NCI-H2196 treated with DMSO at 0.1 percent for 48 hours (cell line): ENCODE results near the gene SNAP29.
"Not testable (repeated sequence)": the region's sequence is repeated elsewhere in the genome, so short reads cannot be mapped to it uniquely, and the experiment has no call there.

Experiments
- DNase-seq: peaks from one replicate; lab custom pipeline; 2025; ENCODE audit not compliant: unreplicated experiment; lab: John Stamatoyannopoulos, UW

Gene SNAP29

DNA sequence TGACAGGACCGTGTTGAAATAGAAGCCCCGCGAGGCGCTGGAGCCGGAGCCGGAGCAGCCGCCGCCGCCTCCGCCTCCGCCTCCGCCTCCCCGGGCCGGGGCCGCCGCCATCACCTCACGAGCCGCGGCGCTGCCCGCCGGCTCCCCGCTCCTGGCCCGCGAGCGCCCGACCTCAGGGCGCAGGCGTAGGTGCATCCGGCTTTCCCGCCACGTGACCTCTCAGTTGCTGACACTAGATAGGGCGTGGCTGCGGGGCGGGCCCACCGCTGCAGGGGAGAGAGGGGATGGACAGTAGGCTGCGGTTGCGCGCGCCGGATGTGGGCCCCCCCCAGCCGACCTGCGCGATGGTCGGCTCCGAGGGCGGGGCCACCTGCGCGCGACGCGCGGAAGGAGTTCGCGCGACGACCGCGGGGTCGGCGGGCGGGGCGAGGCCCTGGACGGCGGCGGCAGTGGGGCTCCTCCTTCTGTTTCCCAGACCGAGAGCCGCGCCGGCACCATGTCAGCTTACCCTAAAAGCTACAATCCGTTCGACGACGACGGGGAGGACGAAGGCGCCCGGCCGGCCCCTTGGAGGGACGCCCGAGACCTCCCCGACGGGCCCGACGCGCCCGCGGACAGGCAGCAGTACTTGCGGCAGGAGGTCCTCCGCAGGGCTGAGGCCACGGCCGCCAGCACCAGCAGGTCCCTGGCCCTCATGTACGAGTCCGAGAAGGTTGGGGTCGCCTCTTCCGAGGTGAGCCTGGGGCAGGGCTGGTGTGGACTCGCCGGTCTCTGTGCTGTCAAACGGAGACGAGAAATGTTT lies at the start of gene SNAP29, which contains the start of gene PI4KA:
Gene SNAP29 (plus strand): TSS at position 393 of the 802 bp plus-strand sequence. CDS start 104 bp downstream, at position 497.
Gene PI4KA (minus strand): TSS at position 197 of the 802 bp plus-strand sequence. CDS start 86 bp downstream, at position 111.
- DNase-seq = peak; percentile 80

DNA sequence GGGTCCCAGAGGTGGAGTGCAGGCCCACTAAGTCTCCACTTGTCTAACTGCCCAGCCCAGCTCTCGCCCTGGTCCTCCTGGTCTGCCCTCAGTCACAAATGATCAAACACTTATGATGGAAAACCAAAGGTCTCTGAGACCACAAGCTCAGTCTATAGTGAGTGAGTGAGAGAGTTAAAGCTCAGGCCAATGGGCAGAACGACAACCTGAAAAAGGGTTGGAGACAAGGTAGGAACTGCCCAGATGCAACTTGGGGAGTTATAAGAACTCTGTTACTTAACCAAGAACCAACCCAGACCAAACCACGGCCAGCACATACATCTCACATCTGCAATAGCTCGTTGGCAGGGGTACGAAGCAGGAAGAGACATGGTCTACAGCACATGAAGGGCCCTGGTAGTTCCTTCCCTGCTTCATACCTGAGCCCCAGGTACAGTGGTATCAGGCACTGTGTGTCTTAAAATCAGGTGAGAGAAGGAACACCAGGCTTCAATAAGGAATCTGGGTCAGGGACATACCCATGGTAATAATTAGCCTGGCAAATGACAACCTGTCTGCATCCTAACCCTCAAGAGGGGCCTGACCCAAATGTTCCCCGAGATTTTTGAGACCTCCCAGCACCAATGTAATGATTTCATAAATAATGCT lies 49.1 kb upstream of the SNAP29 start:
- no peak for DNase-seq

DNA sequence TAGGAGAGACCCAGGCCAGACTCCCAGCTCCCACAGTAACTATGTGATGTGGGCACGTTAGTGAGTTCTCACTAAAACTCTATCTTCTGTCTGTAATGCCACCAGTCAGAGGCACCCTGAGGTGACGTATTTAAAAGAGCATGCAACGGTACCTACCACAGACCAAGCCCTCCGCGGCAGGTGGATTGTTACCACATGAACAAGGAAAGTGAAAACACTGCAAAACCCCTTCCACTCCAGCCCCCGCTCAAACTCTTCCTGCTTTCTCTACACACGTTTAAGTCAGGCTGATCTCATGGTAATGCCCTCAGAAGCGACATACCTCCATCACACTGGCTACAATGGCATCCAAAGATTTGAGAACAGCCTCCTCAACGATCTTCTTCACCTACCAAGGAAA lies 48.2 kb upstream of the SNAP29 start:
- DNase-seq = no peak

DNA sequence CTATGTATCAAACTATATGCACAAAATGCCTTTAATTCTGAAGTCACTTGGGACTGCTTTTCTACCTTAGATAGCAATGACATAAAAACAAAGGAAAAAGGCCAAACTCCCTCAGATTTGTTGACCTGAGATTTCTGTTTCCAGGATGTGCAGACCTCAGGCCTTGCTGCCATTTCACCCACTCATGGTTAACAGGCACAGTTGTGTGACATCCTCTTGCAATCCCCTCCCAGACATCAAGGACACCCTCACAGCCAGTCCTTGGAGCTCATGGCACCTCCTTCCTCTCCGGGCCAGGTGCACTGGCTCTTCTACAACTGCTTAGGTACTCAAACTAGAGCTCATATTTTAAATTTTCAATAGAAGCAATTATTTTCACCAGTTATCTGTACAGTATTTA lies 47.6 kb upstream of the SNAP29 start:
- DNase-seq = no peak

DNA sequence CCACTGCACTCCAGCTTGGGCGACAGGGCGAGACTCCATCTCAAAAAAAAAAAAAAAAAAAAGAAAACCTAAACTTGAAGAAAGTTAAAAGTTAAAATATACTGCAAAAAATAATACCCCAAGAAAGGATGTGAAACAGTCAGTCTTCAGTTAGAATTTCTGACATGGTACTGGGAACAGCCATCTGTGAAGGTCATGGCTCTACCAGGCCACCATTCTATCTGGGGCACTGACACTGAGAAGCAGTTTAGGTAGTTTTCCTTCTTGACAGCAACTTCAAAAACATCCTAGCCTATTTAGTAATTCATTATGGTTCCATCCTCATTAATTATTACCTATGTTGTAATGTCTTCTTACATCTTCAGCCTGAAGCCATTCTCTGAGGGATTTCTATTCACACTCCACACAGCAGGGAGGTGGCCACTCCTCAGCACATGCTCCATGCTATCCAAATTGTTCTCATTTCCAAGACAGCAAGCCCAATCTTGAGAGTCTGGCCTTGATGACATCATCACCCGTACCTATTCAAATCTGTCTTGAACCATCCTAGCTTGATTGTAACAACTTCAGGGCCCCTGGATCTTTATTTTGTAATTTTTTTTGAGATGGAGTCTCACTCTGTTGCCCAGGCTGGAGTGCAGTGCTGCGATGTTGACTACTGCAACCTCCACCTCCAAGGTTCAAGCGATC lies 46.7 kb upstream of the SNAP29 start:
- no peak for DNase-seq

DNA sequence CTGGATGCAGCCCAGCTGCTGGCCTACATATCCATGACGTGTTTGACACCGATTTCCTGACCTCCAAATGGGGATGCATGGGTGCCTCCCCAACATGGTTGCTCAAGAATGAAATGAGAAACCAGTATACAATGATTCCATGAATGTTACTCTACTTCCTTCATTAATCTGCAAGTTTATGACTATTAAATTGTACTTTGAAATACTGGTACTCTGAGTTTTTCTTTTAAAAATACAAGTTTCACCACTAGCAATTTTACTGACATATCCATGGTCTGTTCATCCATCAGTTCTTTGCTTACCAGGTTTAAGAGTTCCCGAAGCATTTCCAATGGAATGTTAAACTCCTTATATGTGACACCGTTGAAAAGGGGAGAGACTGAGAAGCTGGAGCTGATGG lies 45.8 kb upstream of the SNAP29 start:
- DNase-seq = no peak

DNA sequence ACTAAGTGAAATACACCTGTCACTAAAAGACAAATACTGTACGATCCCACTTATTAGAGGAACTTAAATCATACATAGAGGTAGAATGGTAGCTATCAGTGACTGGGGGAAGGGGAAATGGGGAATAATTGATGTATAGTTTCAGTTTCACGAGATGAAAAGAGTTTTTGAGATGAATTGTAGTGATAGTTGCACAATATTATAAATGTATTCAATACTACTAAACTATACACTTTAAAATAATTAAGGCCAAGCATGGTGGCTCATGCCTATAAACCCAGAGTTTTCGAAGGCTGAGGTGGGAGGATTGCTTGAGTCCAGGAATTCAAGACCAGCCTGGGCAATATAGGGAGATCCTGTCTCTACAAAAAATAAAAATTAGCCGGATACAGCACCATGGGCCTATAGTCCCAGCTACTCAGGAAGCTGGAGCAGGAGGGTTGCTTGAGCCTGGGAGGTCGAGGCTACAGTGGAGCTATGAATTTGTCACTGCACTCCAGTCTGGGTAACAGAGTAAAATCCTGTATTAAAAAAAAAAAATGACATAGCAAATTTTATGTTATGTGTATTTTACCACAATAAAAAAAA lies 44.5 kb upstream of the SNAP29 start:
- DNase-seq = no peak

DNA sequence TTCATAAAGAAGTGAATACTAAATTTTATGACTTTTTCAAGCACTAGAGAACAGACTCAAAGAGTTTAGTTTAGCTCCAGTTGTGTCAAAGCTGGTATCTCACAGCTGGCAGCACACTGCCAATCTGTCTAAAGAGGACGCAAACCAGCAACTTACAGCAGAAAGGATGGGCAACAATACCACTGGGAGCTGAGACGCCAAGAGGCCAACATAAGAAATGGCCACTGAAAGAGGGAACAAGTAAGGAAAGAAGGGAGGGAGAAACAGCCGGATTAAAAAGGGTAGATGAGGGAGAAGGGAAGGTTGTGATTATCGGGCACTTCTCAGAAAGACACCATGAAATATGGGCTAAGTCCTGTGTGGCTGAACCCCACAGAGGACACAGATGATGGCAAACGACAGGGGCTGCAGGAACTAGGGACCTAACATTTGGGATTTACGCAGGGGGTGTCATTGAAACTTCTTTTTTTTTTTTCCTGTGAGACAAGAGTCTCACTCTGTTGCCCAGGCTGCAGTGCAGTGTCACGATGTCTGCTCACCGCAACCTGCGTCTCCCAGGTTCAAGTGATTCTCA lies 43.2 kb upstream of the SNAP29 start:
- no peak for DNase-seq

DNA sequence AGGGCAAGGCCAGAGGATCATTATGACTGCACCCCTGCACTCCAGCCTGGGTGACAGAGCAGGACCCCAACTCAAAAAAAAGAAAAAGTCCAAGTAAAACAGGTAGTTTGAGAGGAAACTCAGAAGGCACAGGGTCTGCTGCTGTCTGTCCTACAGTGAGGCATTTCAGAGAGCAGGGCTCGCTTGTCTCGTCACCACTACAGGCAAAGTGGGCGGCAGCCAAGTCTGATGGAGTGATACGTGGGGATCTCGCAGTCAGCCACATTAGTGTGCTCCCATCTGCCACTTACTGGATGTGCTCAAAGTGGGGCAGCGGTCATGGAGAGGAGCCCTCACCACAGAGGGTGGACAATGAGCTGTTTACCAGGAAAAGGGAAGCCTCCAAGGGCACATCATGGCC lies 42.2 kb upstream of the SNAP29 start:
- no peak for DNase-seq

DNA sequence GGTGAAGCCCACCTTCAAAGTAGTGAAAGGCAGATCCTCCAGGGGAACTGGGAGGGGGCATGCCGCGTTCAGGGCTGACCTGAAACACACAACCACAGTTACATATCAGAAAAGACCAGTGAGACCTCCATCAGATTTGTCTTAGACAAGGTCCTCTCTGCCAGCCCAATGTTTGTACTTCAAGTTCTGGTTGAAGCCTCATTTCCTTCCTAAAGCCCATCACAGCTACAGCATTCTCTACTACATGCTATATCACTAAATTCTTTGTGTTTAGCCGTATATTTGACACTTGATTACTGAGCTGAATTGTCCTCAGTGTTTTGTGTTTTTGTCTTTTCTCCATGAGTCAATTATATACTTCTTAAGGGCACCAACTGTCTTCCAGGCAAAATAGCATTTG lies 40.3 kb upstream of the SNAP29 start:
- no peak for DNase-seq

DNA sequence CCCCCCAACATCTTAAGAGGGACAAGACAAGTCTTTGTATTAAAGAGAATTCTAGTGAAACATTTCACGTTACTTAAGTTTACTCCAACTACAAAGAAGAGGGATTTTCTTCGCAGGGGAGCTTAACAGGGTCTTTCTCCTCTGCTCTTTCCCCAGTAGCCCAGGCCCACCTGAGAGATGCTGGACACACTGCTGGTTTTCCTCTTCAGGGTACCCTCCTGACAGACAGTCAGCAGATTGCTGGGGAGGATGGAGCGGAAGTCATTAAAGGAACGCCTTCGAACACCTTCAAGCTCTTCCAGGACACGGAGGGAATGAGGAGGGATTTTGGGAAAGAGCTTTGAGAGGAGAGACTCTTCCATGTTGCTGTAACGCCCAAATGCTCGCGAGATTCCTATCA lies 39.3 kb upstream of the SNAP29 start:
- DNase-seq = no peak

DNA sequence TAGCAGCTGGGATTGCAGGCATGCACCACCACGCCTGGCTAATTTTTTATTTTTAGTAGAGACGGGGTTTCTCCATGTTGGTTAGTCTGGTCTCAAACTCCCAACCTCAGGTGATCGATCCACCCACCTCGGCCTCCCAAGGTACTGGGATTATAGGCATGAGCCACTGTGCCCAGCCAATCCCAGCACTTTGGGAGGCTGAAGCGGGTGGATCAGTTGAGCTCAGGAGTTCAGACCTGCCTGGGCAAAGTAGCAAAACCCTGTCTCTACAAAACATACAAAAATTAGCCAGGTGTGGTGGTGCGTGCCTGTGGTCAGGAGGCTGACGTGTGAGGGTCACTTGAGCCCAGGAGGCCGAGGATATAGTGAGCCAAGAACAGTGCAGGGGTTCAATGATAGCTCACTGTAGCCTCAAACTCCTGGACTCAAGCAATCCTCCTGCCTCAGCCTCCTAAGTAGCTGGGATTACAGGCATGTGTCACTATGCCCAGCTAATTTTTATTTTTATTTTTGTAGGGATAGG lies 37.0 kb upstream of the SNAP29 start:
- DNase-seq = not testable (repeated sequence)

DNA sequence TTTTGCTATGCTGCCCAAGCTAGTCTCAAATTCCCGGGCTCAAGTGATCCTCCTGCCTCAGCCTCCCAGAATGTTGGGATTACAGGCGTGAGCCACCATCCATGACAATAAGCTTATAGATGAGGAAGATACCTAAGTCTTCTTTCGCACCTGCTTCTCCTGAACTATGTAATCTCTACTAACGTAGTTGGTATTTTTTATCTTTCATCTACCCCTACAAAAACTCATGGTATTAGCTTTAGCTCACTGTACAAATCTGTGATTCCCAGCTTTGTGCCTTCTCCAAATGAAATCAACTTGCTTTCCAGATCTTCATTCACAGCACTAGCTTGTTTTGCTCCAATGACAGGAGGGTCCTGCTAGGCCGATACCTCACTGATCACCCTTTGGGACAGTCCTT lies 36.6 kb upstream of the SNAP29 start:
- no peak for DNase-seq

DNA sequence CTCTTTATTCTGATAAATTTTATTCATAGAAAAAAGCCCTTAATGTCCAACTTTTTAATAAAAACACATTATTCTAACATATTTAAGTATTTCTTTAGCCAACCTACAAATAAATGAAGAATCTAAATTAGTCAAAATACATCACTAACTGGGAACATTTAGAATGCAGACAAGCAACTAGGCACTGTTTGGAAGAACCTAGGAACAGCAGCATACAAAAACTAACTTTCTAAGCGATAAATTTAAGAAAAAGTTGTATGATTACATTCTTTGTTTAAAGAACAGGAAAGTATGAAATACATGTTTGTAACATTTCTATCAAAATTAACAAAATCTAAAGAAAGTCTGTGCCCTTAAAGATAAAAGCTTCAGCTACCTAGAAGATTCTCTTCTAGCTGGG lies 35.5 kb upstream of the SNAP29 start:
- DNase-seq = no peak

DNA sequence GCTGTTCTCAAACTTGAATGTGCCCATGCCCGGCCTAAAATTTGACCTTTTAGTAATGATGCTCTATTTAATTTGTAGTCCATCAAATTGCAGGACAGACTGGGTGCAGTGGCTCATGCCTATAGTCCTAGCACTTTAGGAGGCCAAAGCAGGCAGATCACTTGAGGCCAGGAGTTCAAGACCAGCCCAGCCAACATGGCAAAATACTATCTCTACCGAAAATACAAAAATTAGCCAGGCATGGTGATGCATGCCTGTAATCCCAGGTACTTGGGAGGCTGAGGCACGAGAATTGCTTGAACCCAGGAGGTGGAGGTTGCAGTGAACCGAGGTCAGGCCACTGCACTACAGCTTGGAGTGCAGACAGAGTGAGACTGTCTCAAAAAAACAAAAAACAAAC lies 33.6 kb upstream of the SNAP29 start:
- not testable (repeated sequence) for DNase-seq

DNA sequence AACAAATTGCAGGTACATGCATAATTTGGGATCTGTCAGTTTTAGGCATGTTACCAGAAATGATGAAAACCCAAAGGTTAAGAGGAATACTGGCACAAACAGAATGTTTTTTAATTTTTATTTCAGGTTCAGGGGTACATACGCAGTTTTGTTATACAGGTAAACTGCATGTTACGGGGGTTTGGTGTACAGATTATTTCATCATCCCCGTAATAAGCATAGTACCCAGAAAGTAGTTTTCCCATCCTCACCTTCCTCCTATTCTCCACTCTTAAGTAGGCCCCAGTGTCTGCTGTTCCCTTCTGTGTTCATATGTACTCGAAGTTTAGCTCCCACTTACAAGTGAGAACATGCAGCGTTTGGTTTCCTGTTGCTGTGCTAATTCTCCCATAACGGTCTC lies 33.2 kb upstream of the SNAP29 start:
- no peak for DNase-seq

DNA sequence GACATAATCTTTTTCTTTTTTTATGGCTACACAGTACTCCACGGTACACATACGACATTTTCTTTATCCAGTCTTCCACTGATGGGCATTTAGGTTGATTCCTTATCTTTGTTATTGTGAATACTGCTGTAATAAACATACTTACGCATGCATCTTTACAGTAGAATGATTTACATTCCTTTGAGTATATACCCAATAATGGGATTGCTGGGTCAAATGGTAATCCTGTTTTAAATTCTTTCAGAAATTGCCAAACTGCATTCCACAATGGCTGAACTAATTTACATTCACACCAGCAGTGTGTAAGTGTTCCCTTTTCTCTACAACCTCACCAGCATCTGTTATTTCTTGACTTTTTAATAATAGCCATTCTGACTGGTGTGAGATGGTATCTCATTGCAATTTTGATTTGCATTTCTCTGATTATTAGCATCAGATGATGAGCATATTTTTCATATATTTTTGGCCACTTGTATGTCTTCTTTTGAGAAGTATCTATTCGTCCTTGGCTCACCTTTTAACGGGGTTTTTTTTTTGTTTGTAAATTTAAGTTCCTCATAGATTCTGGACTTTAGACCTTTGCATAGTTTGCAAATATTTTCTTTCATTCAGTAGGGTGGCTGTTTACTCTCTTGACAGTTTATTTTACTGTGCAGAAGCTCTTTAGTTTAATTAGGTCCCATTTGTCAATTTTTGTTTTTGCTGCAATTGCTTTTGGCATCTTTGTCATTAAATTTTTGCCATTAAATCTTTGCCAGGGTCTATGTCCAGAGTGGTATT lies 32.2 kb upstream of the SNAP29 start:
- not testable (repeated sequence) for DNase-seq

DNA sequence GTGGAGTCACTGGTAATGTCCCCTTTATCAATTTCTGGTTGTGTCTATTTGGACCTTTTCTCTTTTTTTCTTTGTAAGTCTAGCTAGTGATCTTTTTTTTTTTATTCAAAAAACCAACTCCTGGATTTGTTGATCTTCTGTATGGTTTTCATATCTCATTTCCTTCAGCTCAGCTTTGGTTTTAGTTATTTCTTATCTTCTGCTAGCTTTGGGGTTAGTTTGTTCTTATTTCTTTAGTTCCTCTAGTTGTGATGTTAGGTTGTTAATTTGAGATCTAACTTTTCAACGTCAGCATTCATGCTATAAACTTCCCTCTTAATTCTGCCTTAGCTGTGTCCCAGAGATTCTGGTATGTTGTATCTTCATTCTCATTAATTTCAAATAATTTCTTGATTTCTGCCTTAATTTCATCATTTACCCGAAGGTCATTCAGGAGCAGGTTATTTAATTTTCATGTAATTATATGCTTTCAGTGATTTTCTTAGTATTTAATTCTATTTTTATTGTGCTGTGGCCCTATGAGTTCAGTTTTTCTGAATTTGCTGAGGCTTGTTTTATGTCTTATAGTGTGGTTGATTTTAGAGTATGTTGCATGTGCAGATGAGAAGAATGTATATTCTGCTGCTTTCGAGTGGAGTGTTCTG lies 29.2 kb upstream of the SNAP29 start:
- DNase-seq = no peak

DNA sequence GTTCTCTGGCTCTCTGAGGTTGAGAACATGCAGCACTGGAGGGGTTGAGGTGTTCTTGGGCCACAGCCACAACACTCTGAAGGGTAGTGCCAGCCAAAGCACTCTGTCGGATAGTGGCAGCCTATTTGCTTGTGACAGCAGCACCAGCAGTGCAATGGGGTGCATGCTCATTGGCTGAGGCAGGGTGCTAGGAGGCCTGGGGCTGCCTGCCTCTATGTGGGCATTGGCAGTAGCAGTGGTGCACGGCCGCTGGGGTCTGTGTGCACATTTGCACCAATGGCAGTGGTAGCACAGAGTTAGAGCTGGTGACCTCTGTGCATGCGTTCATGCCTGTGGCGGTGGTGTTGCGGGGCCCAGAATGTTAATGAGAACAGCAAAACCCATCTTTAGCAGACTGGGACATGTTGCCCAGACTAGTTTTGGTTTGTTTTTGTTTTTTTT lies 25.6 kb upstream of the SNAP29 start:
- no peak for DNase-seq

DNA sequence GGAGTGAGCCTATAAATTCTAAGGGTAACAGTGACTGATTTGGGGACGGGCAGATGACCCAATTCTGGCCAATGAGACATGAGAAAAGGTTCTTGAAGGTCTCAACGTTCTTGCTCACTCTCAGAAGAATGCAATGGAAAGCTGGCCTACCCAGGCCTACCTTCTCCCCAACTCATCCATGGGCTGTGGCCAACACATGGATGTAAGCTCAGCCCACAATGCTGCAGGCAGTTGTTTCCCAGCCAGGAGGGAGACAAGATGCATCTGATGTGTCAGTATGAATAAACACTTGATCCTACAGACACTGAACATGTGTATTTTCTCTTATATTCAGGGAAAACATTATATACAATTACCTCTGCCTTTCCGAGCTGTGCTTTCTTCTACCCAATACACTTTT lies 24.6 kb upstream of the SNAP29 start:
- DNase-seq = no peak
